IgD-negative memory B cell (primary cell): ENCODE results near the gene LINC00237. TPM values are rescaled to one million over a fixed set of nuclear protein-coding genes. Genes with fewer than 3 reads are reported as not detected.

Experiments used
- H3K27ac Mint-ChIP-seq, 3 donors: one replicate each; pipeline ENCODE4 v1.8.0; 2020 to 2022; ENCODE audit warnings: mild to moderate bottlenecking in 3 of 3, mixed read lengths in 3 of 3, moderate library complexity in 1 of 3
- H3K27me3 Mint-ChIP-seq: one replicate; pipeline ENCODE4 v1.8.0; 2021; ENCODE audit warnings: mixed read lengths
- H3K36me3 Mint-ChIP-seq: one replicate; pipeline ENCODE4 v1.8.0; 2020; ENCODE audit warnings: mild to moderate bottlenecking, mixed read lengths
- H3K4me1 Mint-ChIP-seq, 3 donors: one replicate each; pipeline ENCODE4 v1.8.0; 2020 to 2022; ENCODE audit warnings: mixed read lengths in 3 of 3, mild to moderate bottlenecking in 1 of 3
- H3K4me3 Mint-ChIP-seq, 4 donors: one replicate each; pipeline ENCODE4 v1.8.0; 2020 to 2022; ENCODE audit warnings: mild to moderate bottlenecking in 4 of 4, mixed read lengths in 4 of 4, moderate library complexity in 3 of 4
- H3K9me3 Mint-ChIP-seq, 3 donors: one replicate each; pipeline ENCODE4 v1.8.0; 2020 to 2021; ENCODE audit warnings: mixed read lengths in 3 of 3, mild to moderate bottlenecking in 1 of 3
- polyA plus RNA-seq: library from polyadenylated mRNA; unstranded; fragments of 300-500 nt; fragmentation: Illumina TruSeq; gene quantifications from one replicate; pipeline ENCODE4 v1.2.3, GENCODE V29; 2021

Gene LINC00237
- polyA plus RNA-seq, 1 donor from 2014 or later, result not detected

- H3K36me3 Mint-ChIP-seq, result no peaks in the 10 kb centered on the region
- no peak overlapping the region for H3K4me3 Mint-ChIP-seq
- peaks cover 0 to 5% (median 0%) of the 10 kb centered on the region in 3 donors for H3K4me1 Mint-ChIP-seq
- no peak overlapping the region for H3K27ac Mint-ChIP-seq
- H3K27me3 Mint-ChIP-seq, result peaks cover 11% of the 10 kb centered on the region
- H3K9me3 Mint-ChIP-seq, result no peaks in the 10 kb centered on the region
These were observed 53.0 kb downstream of the LINC00237 start for GRCh38 chr20:21053002-21053762.

GRCh38 chr20:21052686-21053001, 53.5 kb downstream of the LINC00237 start:
- no peak overlapping the region for H3K4me3 Mint-ChIP-seq
- H3K27me3 Mint-ChIP-seq, result peaks cover 11% of the 10 kb centered on the region
- H3K36me3 Mint-ChIP-seq, result no peaks in the 10 kb centered on the region
- no peak overlapping the region for H3K27ac Mint-ChIP-seq
- H3K9me3 Mint-ChIP-seq, result no peaks in the 10 kb centered on the region
- H3K4me1 Mint-ChIP-seq, result peaks cover 0 to 5% (median 0%) of the 10 kb centered on the region in 3 donors

- no peak overlapping the region for H3K4me3 Mint-ChIP-seq
- H3K36me3 Mint-ChIP-seq, result no peaks in the 10 kb centered on the region
- no peak overlapping the region for H3K27ac Mint-ChIP-seq
- no peaks in the 10 kb centered on the region for H3K9me3 Mint-ChIP-seq
- H3K4me1 Mint-ChIP-seq, result peaks cover 0 to 5% (median 0%) of the 10 kb centered on the region in 3 donors
- H3K27me3 Mint-ChIP-seq, result peaks cover 11% of the 10 kb centered on the region
These were observed 53.9 kb downstream of the LINC00237 start for GRCh38 chr20:21052241-21052640.

GRCh38 chr20:21050710-21051109, 55.4 kb downstream of the LINC00237 start:
- peaks cover 0 to 5% (median 0%) of the 10 kb centered on the region in 3 donors for H3K4me1 Mint-ChIP-seq
- H3K4me3 Mint-ChIP-seq, result no peak overlapping the region
- no peaks in the 10 kb centered on the region for H3K36me3 Mint-ChIP-seq
- H3K27ac Mint-ChIP-seq, result no peak overlapping the region
- H3K27me3 Mint-ChIP-seq, result peaks cover 12% of the 10 kb centered on the region
- H3K9me3 Mint-ChIP-seq, result no peaks in the 10 kb centered on the region

- Mint-ChIP-seq H3K9me3 (no peaks in the 10 kb centered on the region), H3K36me3 (no peaks in the 10 kb centered on the region), H3K27ac (no peak overlapping the region), H3K4me1 (peaks cover 0 to 5% (median 0%) of the 10 kb centered on the region in 3 donors), H3K27me3 (peaks cover 15% of the 10 kb centered on the region), H3K4me3 (no peak overlapping the region)
These were observed 56.8 kb downstream of the LINC00237 start for GRCh38 chr20:21049305-21049828.

- Mint-ChIP-seq H3K27me3 (peaks cover 15% of the 10 kb centered on the region), H3K9me3 (no peaks in the 10 kb centered on the region), H3K4me1 (peaks cover 0 to 5% (median 0%) of the 10 kb centered on the region in 3 donors), H3K36me3 (no peaks in the 10 kb centered on the region), H3K27ac (peak overlapping the region in 1 of 3 donors; percentile 33), H3K4me3 (no peak overlapping the region)
These were observed 57.3 kb downstream of the LINC00237 start for GRCh38 chr20:21048841-21049273.

GRCh38 chr20:21047981-21048380, 58.2 kb downstream of the LINC00237 start:
- Mint-ChIP-seq H3K27ac (no peak overlapping the region), H3K9me3 (no peaks in the 10 kb centered on the region), H3K4me3 (no peak overlapping the region), H3K27me3 (peaks cover 9% of the 10 kb centered on the region), H3K36me3 (no peaks in the 10 kb centered on the region), H3K4me1 (peaks cover 0 to 3% (median 0%) of the 10 kb centered on the region in 3 donors)

GRCh38 chr20:21046413-21047070, 59.6 kb downstream of the LINC00237 start:
- Mint-ChIP-seq H3K36me3 (no peaks in the 10 kb centered on the region), H3K27me3 (peaks cover 9% of the 10 kb centered on the region), H3K27ac (no peak overlapping the region), H3K4me3 (no peak overlapping the region), H3K9me3 (no peaks in the 10 kb centered on the region), H3K4me1 (peaks cover 0 to 2% (median 0%) of the 10 kb centered on the region in 3 donors)

Other genes with a start within 250 kb of the LINC00237 start
- gene KIZ, start 19.7 kb upstream of the LINC00237 start, polyA plus RNA-seq, result 26.2 TPM
- gene XRN2, start 197.0 kb upstream of the LINC00237 start, polyA plus RNA-seq, result 48.4 TPM